ENCODE results near the gene HPS3. TPM values are rescaled to one million over a fixed set of nuclear protein-coding genes. Genes with fewer than 3 reads are reported as not detected.

Gene HPS3
- polyA plus RNA-seq, 1 donor from 2014 or later: 17.1 TPM

- H2AFZ ChIP-seq (ENCODE audit: low read depth, low read length): no peak overlapping the region
- H3K9me3 ChIP-seq (ENCODE audit: low read length): no peaks in the 10 kb centered on the region
- H3K4me3 ChIP-seq (ENCODE audit: low read length): no peak overlapping the region
- H3K79me2 ChIP-seq (replicated peaks; ENCODE audit: insufficient read depth, low read length): no peaks in the 10 kb centered on the region
- H3K36me3 ChIP-seq (ENCODE audit: insufficient read depth, low read length): peaks cover 4% of the 10 kb centered on the region
- no peak overlapping the region for H3K27ac ChIP-seq (ENCODE audit: low read length)
- no peaks in the 10 kb centered on the region for H3K27me3 ChIP-seq (ENCODE audit: insufficient read depth, low read depth, low read length)
- no peak overlapping the region for H3K4me2 ChIP-seq (ENCODE audit: low read length)
- no peak overlapping the region for H3K9ac ChIP-seq (ENCODE audit: low read length)
- H3K9me2 ChIP-seq (ENCODE audit: insufficient read depth, low read length): no peaks in the 10 kb centered on the region
- H3F3A ChIP-seq (ENCODE audit: insufficient read depth, low read length, poor library complexity, severe bottlenecking): no peaks in the 10 kb centered on the region
- no peaks in the 10 kb centered on the region for H4K20me1 ChIP-seq (ENCODE audit: insufficient read depth)
- TF ChIP-seq REST (IDR thresholded peaks at IDR 0.05; ENCODE audit: borderline replicate concordance) (no peak), TAF1 (IDR thresholded peaks at IDR 0.05; ENCODE audit: low read depth) (no peak), SMC3 (conservative IDR thresholded peaks at IDR 0.05; ENCODE audit: poor library complexity) (no peak), EZH2 (IDR thresholded peaks at IDR 0.05; ENCODE audit: borderline replicate concordance, insufficient read depth, low read length, poor library complexity, severe bottlenecking) (no peak), POLR2AphosphoS5 (IDR thresholded peaks at IDR 0.05) (no peak), MXI1 (conservative IDR thresholded peaks at IDR 0.05; ENCODE audit: poor library complexity, severe bottlenecking) (no peak)
Measured at GRCh38 chr3:149167898-149168297, 38.5 kb downstream of the HPS3 start.

- no peak overlapping the region for H3K4me2 ChIP-seq (ENCODE audit: low read length)
Measured at GRCh38 chr3:149170672-149171071, 41.2 kb downstream of the HPS3 start.

More at GRCh38 chr3:149170672-149171071, 41.2 kb downstream of the HPS3 start:
- no peaks in the 10 kb centered on the region for H3K9me3 ChIP-seq (ENCODE audit: low read length)
- no peaks in the 10 kb centered on the region for H3K9me2 ChIP-seq (ENCODE audit: insufficient read depth, low read length)
- H2AFZ ChIP-seq (ENCODE audit: low read depth, low read length): no peak overlapping the region
- no peak overlapping the region for H3K9ac ChIP-seq (ENCODE audit: low read length)
- TF ChIP-seq POLR2AphosphoS5 (IDR thresholded peaks at IDR 0.05) (no peak), CTCF (IDR thresholded peaks at IDR 0.05; ENCODE audit: poor library complexity, severe bottlenecking) (no peak), REST (IDR thresholded peaks at IDR 0.05; ENCODE audit: borderline replicate concordance) (no peak), EP300 (conservative IDR thresholded peaks at IDR 0.05; ENCODE audit: poor library complexity, severe bottlenecking) (no peak), EZH2 (IDR thresholded peaks at IDR 0.05; ENCODE audit: borderline replicate concordance, insufficient read depth, low read length, poor library complexity, severe bottlenecking) (no peak), TAF1 (IDR thresholded peaks at IDR 0.05; ENCODE audit: low read depth) (no peak), SMC3 (conservative IDR thresholded peaks at IDR 0.05; ENCODE audit: poor library complexity) (no peak), RAD21 (conservative IDR thresholded peaks at IDR 0.05) (no peak), MXI1 (conservative IDR thresholded peaks at IDR 0.05; ENCODE audit: poor library complexity, severe bottlenecking) (no peak)
- H3K79me2 ChIP-seq (replicated peaks; ENCODE audit: insufficient read depth, low read length): no peaks in the 10 kb centered on the region
- H4K20me1 ChIP-seq (ENCODE audit: insufficient read depth): no peaks in the 10 kb centered on the region
- H3K36me3 ChIP-seq (ENCODE audit: insufficient read depth, low read length): peaks cover 9% of the 10 kb centered on the region
- H3K4me3 ChIP-seq (ENCODE audit: low read length): no peak overlapping the region
- H3F3A ChIP-seq (ENCODE audit: insufficient read depth, low read length, poor library complexity, severe bottlenecking): no peaks in the 10 kb centered on the region
- no peak overlapping the region for H3K27ac ChIP-seq (ENCODE audit: low read length)
- no peaks in the 10 kb centered on the region for H3K27me3 ChIP-seq (ENCODE audit: insufficient read depth, low read depth, low read length)
